Stimulated activated CD4-positive, alpha-beta T cell treated with anti-CD3 and anti-CD28 coated beads, Interleukin-1b, Interleukin-23, amount 100 ng/mL, for 4 hours (primary cell): ENCODE results near the gene MBD3.

Source experiments
- DNase-seq, 2 donors: peaks; one replicate each; pipeline ENCODE4 v3.0.0-alpha.2; 2020; ENCODE audit warnings: low read depth in 2 of 2

MBD3 gene

DNA sequence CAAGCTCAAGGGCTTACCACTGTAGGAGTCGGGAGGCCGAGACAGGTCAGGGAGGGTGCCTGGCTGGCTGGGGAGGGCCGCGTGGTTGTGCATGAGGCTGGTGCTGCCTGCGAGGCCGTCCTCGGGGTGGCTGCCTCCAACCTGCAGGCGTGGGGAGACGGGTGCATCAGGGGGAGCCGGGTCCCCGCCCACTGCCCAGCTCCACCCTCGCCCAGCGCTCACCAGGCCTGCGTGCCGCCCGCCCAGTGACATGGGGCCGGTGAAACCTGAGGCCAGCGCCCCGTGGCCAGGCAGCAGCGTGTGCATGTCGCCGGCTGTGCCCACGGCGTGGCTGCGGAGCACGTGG, 26.4 kb upstream of the MBD3 start:
- DNase-seq, result no peak

DNA sequence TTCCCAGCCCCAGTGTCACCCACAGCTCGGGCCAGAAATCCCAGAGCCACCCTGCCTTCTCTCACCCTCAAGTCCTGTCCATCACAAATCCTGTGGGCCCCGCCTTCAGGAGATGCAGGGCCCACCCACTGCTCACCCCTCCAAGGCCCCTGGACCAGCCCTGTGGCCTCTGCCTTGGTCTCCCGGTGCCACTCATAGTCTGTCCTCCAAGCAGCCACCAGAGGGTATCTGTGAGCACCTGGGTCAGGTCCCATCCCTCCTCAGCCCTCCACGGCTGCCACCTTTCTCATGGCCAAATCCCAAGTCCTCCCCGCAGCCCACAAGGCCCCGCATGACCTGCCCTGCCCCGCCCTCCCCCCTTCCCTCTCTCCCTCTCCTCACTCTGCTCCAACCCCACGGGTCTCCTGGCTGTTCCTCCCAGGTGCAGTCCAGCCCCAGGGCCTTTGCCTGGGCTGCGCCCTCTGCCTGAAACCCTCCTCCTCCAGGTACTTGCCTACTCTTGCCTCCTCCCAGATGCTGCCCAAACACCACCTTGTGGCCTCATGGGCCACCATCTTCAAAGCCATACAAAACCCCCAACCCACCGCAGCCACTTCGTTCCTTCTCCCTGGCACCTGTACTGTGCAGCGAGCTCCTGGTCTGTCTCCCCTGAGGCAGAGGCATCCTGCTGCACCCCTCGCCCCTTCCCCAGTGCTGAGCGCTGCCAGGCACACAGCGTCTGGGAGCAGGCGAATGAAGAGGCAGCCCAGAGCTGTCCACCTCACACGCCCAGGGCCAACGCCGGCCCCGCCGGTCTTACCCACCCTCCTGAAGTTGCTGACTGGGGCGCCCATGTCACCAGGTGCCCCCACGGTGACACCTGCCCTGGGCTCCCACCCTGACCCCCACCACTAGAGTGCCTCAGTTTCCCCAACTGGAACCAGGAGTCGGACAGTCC, 25.8 kb upstream of the MBD3 start:
- no peak for DNase-seq

DNA sequence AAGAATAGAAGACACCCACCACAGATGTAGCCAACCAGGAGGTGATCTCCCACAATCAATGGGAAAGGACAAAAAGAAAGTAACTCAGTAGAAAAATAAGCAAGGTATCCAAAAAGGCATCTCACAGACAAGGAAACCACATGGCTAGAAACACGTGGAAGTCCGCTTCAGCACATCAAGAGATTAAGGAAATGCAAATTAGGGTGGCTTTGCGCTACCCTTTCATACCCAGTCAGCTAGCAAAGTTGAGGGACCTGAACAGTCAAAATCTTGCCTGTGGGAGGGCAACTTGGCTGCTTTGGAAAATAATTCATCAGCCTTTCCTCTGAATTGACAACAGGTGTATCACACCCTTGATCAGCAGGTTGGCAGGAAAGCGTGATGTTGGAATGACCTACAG, 24.2 kb upstream of the MBD3 start:
- DNase-seq, result no peak

DNA sequence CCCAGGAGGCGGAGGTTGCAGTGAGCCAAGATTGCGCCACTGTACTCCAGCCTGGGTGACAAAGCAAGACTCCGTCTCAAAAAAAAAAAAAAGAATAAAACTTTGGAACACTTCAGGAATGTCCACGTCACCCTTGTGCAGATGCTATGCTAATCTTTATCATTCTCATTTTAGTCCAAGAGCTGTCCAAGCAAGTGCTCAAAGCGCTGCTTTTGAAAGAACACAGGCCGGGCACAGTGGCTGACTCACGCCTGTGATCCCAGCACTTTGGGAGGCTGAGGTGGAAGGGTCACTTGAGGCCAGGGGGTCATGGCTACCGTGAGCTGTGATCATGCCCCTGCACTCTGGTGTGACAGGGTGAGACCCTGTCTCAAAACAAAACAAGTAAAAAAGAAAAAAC, 23.7 kb upstream of the MBD3 start:
- DNase-seq, result no peak

DNA sequence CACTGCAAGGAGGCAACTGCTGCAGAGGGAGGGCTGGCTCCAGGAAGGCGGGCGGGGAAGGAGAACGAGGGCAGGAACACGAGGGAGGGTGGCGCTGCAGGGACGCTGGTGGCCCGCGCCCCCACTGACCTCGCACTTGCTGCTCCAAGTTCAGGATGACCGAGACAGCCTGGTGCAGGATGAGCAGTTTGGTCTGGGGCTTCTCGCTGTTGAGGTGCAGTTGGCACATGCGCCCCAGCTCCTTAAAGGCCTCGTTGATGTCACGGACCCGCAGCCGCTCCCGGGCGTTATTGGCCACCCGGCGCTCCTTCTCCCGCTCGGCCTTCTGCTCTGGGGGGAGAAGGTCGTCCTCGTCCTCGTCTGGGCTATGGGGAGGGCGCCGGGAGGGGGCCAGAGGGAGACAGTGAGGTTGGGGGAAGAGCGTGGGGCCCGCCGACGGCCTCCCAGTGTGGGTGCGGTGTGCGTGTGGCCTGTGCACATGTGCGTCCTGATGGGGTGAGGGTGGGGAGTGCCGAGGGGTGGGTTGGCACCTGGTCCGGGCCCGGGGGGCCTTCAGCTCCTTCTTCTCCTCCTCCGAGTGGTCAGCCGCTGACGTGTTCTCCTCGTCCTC, 22.6 kb upstream of the MBD3 start:
- DNase-seq, result no peak

DNA sequence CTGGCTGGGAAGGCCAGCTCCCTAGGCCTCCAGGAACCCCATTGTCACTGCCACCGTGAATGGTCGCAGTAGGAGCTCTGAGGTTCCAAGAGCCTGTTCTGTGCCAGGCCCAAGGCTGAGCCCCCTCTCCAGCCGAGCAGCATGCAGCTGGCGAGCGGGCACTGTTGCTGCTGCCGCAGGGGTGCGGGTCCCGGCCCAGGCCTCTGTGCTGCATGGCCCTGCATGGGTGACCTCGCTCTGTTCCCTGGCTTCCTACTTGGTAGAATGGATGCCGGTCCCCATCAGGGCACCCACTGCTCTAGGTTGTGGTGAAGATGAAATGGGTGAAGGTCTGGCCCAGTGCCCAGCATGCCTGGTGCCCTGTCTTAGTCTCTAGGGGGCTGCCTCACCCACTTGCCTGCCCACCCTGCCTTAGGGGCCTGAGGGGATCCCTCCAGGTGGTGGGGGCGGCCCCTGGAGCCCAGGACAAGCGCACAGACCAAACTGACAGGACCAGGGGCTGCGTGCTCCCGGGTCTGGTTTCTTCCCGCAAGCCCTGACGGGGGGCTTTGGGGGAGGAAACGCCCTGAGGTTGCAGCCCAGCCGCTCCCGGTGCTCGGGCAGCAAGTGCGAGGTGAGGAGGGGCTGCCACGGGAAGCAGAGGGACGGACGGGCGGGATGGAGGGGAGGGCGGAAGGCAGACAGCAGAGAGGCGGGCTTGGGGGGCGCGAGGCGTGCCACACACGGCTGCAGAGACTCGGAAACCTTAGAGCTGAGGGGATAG, 21.3 kb upstream of the MBD3 start:
- DNase-seq, result no peak

DNA sequence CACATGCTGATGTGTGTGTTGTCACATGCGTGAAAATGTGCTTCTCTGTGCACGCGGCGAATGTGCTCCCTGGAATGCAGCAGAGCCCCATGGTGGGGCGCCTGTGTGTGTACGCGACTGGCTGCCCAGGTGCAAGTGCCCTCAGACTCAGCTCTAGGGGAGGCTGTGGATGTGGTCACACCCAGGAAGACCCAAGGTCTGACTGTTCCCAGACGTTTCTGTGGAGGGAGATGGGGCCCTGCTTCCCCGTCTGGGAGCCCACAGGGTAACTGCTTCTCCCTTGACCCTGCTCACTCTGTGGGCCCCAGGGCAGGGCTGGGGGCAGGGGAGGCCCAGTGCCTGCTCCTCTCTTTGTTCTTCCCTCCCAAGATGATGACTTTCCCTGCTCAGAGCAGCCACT, 20.5 kb upstream of the MBD3 start:
- no peak for DNase-seq

DNA sequence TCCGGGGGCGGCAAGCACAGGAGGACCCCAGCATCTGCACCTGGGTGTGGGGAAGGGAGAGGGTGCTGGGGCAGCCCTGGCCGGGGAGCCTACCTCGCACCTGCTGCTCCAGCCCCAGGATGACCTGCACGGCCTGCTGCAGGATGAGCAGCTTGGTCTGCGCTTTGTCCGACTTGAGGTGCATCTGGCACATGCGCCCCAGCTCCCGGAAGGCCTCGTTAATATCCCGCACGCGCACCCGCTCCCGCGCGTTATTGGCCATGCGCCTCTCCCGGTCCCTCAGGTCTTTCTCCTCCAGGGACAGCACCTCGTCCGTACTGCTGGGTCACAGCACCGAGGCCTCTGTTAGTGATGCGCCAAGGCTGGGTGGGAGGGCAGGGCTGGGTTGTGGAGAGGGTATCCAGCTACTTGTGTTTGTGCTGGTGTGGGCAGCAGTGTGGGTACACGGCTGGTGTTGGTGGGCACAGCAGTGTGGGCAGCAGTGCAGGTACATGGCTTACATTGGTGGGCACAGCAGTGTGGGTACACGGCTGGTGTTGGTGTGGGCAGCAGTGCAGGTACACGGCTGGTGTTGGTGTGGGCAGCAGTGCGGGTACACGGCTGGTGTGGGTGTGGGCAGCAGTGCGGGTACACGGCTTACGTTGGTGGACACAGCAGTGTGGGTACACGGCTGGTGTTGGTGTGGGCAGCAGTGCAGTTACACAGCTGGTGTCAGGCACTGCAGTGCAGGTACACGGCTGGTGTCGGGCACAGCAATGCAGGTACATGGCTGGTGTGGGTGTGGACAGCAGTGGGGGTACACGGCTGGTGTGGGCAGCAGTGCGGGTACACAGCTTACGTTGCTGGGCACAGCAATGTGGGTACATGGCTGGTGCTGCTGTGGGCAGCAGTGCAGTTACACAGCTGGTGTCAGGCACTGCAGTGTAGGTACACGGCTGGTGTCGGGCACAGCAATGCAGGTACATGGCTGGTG, 19.7 kb upstream of the MBD3 start:
- DNase-seq, result no peak

DNA sequence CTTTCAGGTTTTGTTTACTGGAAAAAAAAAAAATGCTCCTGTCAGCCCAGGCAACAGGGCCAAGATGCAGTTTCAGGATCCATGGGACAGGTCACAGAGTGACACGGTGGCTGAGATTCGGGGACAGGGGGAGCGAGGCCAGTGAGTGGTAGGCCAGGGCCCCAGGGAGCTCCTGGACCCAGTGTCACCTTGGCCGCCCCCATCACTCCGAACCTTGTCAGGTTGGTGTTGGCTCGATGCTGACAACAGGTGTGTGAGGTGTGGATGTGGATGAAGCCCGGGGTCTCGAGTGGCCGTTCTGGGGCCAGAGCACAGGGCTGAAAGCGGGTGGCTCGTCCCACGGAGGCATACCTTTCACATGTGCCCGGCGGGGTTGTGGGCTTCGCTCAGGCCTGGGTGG, 18.7 kb upstream of the MBD3 start:
- DNase-seq, result no peak

DNA sequence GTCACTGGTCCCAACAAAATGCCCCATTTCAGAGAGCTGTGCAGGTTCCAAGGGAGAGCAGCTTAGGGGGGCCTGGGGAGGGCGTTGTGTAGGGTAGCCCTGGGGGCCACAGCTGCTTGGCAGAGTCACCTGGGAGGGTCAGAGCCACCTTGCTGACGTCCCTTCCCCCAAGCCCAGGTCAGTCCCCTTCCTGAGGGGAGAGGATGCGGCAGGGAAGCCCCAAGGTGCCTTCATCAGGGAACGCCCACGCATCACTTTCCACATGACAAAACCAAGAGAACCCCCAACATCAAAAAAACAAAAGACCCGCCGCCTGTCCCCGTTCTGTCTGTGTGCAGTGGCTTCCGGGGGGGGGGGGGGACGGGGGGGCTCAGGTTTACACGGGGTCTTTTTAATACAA, 17.9 kb upstream of the MBD3 start:
- DNase-seq, result no peak

DNA sequence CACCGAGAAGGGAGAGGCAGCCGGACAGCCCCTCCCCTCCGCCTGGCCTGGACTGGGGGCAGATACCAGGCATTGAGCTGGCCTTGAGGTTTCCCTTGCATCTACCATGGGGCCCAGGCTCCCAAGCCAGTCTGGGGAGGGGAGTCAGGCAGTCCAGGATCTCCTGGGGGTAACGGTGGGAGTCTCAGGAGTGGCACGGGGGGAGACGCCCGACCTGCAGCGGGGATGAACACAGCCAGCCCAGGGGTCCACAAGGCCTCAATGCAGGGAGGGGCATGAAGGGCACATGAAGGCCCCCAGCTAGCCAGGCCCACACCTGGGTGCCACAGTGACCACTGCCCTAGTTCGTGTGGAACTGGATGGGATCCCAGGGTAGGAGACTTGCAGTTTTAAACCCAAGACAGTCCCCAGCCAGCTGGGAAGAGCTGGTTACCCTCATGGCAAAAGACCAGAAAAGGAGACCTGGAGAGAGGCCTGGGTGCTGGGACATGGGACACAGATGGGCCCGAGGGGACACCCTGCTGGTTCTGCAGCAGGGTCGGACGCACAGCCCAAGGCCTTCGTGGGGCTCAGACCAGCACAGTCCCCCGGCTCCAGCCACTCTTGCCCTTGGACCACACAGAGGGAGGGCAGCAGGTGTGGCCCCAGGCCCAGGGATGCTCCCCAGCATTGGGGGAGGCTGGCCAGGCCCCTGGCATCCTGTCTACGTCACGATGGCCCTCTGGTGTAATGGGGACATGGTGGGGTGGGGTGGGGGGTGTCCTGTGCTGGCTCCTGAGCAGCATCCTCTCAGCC, 17.2 kb upstream of the MBD3 start:
- DNase-seq, result no peak

DNA sequence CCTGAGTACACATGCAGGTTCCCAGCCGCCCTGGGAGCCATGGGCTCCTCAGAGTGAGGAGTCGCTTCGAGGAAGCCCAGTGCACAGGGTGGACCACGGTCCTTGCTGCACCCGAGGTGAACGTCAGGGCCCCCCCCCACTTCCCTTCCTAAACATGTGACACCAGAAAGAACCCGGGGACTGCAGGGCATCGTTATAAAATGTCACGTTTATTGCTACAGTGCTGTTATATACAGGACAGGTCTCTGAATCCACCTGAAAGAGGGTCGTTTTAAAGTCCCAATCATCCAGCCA, 16.4 kb upstream of the MBD3 start:
- DNase-seq, result no peak

DNA sequence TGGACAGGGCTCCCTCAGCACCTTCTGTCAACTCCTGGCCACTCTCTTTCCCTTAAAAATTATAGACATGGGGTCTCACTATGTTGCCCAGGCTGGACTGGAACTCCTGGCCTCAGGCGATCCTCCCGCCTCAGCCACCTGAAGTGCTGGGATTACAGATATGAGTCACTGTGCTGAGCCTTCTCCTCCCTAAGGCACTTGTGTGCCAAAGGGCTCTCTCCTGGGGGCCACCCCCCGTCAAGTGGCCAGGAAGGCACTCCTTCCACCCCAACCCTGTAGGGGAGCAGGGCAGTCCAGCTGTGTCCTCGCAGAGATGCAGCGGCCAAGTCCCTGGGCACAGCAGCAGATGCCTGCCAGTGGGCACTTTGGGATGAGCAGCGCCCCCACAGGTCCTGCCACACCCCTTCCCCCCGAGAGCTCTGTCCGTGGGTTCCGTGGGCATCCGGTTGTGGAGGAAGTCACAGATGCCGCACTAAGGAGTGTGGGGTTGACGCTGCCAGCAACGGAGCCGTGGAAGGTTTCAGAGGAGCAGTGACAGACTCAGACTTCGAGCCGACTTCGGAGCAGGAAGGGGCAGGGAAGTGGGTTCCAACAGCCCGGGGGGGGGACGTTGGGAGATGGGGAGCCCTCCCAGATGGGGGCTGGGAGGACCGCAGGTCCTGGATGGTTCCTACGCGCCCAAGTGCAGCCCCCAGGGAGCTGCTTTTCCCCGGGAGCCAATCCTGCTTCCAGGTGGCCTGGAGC, 15.9 kb upstream of the MBD3 start:
- DNase-seq, result peak in 1 of 2 donors; percentile 13

DNA sequence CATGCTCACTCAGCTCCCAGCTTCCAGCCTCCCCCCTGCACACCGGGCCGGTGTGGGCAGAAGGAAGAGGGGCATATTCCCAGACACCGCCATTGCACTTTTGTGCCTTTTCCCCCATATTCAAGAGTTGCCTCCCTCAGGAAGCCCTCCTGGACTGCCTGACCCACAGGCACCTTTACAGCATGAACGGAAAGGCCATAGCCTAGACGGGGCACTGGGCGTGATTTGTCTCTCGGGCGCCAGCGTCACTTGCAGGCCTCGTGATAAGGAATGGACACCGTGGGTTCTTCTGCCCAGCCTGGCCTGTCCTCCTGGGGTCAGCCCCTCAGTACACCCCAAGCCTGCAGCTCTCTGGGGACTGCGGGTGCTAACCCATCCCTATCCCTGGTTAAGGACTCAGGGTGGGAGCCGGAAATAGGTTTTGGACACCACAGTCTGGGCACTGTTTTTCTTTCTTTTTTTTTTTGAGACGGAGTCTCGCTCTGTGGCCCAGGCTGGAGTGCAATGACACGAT, 13.5 kb upstream of the MBD3 start:
- DNase-seq, result no peak

DNA sequence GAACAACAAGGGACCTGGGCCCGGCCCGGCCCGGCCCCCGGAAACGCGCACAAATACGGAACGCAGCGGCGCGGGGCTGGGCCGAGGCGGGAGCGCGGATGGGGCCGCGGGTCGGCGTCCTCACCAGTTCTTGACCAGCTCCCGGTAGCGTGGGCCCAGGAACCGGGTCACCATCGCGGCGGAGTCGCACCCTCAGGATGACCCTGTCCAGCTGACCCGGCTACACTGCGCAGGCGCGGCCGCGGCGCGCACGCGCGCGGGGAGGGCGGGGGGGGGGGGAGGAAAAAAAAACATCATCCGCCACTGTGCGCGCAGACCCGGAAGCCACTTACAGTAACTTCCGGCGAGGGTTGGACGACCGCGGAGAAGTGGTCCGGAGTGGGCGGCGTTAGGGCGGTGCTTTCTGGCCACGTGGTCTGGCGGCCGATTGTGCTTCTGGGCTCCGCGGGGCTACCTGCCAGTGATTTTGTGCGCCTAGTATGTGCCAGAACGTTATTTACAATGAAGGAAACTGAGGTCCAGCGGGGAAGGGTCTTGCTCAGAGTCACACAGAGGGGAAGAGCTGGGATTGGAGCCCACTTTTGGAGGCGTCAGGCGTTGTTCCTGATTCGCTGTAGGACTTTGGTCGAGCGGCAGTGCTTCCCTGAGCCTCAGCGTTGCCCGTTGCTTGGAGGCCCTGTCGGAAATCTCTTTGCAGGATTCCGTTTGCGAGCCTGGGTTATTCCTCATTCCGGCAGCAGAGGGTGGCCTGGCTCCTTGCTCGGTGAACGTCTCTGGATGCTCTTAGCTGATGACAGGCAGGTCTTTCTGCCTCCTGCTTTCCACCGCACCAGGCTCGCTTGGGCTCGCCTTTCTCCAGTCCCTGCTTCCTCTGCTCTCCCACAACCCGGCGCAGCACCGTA, 12.8 kb upstream of the MBD3 start, which contains the start of gene UQCR11:
Gene UQCR11, minus strand, starts transcription at position 227 of the 902 bp plus-strand sequence. Its CDS starts 53 bp downstream, at position 174.
- DNase-seq, result peak; percentile 86 to 90

DNA sequence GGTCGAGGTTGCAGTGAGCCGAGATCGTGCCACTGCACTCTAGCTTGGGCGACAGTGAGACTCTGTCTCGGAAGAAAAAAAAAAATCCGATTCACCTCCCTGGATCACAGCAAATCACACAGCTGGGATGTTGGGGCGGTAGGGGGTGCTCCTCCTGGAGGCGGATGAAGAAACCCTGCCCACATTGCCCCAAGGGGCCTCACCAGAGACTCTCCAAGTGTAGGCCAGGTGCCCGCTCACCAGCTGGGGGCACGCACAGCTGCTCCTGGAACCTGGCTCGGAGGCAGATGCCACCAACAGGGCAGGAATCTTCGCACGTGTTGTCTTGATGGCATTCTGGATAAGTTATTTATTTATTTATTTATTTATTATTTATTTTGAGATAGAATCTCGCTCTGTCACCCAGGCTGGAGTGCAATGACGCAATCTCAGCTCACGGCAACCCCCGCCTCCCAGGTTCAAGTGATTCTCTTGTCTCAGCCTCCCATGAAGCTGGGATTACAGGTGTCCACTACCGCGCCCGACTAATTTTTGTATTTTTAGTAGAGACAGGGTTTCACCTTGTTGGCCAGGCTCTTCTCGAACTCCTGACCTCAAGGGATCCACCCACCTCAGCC, 9.5 kb upstream of the MBD3 start:
- no peak for DNase-seq

DNA sequence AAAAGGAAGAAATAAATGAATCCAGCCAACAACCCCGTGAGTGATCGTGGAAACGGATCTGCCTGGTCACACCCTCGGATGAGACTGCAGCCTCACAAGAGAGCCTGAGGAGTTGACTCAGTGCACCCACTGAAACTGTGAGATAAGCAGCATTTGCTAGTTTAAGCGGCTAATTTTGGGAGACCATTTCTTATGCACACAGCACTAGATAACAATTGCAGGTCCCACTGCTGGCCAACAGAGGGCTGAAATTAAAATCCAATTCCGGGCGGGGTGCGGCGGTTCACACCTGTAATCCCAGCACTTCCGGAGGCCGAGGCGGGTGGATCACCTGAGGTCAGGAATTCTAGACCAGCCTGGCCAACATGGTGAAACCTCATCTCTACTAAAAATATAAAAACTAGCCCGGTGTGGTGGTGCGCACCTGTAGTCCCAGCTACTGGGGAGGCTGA, 9.0 kb upstream of the MBD3 start:
- no peak for DNase-seq

DNA sequence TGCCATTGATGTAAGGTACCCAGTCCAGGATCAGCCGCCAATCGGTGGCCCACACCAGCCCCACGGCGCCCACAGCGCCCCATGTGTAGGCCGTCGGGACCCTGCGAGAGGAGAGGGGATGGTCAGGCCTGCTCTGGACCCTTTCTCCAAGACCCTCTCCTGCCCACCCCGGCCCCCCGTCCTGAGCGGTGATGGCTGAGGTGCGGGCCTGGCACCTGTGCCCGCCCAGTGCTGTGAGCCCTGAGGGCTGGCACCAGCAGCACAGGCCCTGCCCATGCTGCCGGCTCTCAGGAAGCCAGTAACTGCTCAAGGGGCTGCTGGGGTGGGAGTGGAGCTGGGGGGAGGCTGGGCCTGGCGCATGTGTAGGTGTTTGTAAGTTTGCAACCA, 6.8 kb upstream of the MBD3 start:
- DNase-seq, result no peak
